Endothelial cell of umbilical vein (primary cell): ENCODE measurements around the gene HDAC3. TPM values are rescaled to one million over a fixed set of nuclear protein-coding genes. Genes with fewer than 3 reads are reported as not detected.

Experiments used
- BruUV-seq: library from RNA; stranded (reverse); fragments of 400-500 nt; replicated peaks from 2 replicates; lab custom pipeline; 2021; lab: Mats Ljungman, UMichigan
- CTCF ChIA-PET: fragments of 300-600, 350-600 bp; sonication (Branson Sonifier 250); formaldehyde crosslinking; loops from one replicate; lab custom pipeline; 2021; ENCODE audit warnings: antibody characterized with exemption, inconsistent platforms; lab: Charles Lee
- POLR2A ChIA-PET: fragments of 300-600, 350-600 bp; sonication (Branson Sonifier 250); formaldehyde crosslinking; loops from one replicate; lab custom pipeline; 2021; ENCODE audit warnings: antibody characterized with exemption, inconsistent platforms; lab: Charles Lee
- DNase-seq: peaks from one replicate; pipeline ENCODE4 v3.0.0-alpha.2; 2011; ENCODE audit warnings: low read depth, low spot score
- FAIRE-seq: peaks from 2 replicates; lab custom pipeline; 2011; peaks lifted over from hg19 to GRCh38; lab: Jason Lieb, UNC
- H2AFZ ChIP-seq: 2 replicates; pipeline ENCODE4 v1.6.0; 2012; ENCODE audit warnings: low read depth, low read length, control low read depth, inconsistent platforms
- H3K27ac ChIP-seq: 2 replicates; pipeline ENCODE4 v1.5.1; 2011; ENCODE audit warnings: low read depth, mild to moderate bottlenecking, control low read depth, low read length, moderate library complexity; ENCODE audit not compliant: insufficient read depth
- H3K27me3 ChIP-seq, 2 experiments: 2 replicates each; pipeline versions ENCODE4 v1.6.0 to v1.6.1; 2011; ENCODE audit warnings: low read length in 2 of 2, mixed read lengths in 1 of 2; ENCODE audit not compliant: control insufficient read depth in 2 of 2, insufficient read depth in 2 of 2
- H3K36me3 ChIP-seq, 2 experiments: 2 replicates in 1 of 2; 3 replicates in 1 of 2; pipeline ENCODE4 v1.5.1; 2011; ENCODE audit warnings: low read length in 2 of 2, mild to moderate bottlenecking in 1 of 2, moderate library complexity in 1 of 2; ENCODE audit not compliant: control insufficient read depth in 2 of 2, insufficient read depth in 2 of 2; ENCODE audit errors: extremely low read depth in 1 of 2
- H3K4me1 ChIP-seq: 3 replicates; pipeline ENCODE4 v1.5.1; 2011; ENCODE audit warnings: mild to moderate bottlenecking, low read length; ENCODE audit not compliant: control insufficient read depth, insufficient read depth; ENCODE audit errors: extremely low read depth
- H3K4me2 ChIP-seq: 2 replicates; pipeline ENCODE4 v1.6.1; 2011; ENCODE audit warnings: low read length, control low read depth, mixed read lengths; ENCODE audit not compliant: insufficient read depth
- H3K4me3 ChIP-seq, 3 experiments: fragments of 200-600 bp in 1 of 3; sonication (generic), shearing (Covaris generic) in 1 of 3; replicated peaks in 1 of 3; 2 replicates each; pipeline ENCODE4 v1.5.1; 2011 to 2016; ENCODE audit warnings: control low read depth in 3 of 3, low read length in 3 of 3, mild to moderate bottlenecking in 2 of 3, inconsistent platforms in 1 of 3, low read depth in 1 of 3, moderate library complexity in 1 of 3; ENCODE audit not compliant: insufficient read depth in 1 of 3
- H3K79me2 ChIP-seq: 2 replicates; pipeline ENCODE4 v1.6.0; 2012; ENCODE audit warnings: low read length, inconsistent platforms; ENCODE audit not compliant: control insufficient read depth, insufficient read depth
- H3K9ac ChIP-seq: replicated peaks from 2 replicates; pipeline ENCODE3; 2011; ENCODE audit warnings: low read length, control low read depth; ENCODE audit not compliant: insufficient read depth; ENCODE audit errors: extremely low read depth
- H3K9me1 ChIP-seq: replicated peaks from 3 replicates; pipeline ENCODE4 v1.6.0; 2011; ENCODE audit warnings: mild to moderate bottlenecking, low read length; ENCODE audit not compliant: control insufficient read depth, insufficient read depth; ENCODE audit errors: extremely low read depth
- H3K9me3 ChIP-seq: replicated peaks from 2 replicates; pipeline ENCODE4 v1.5.1; 2012; ENCODE audit warnings: low read length, inconsistent platforms; ENCODE audit not compliant: control insufficient read depth, insufficient read depth
- H4K20me1 ChIP-seq: replicated peaks from 2 replicates; pipeline ENCODE3; 2011; ENCODE audit warnings: mild to moderate bottlenecking, low read length; ENCODE audit not compliant: control insufficient read depth, insufficient read depth; ENCODE audit errors: extremely low read depth
- EZH2 ChIP-seq: IDR thresholded peaks from 2 replicates; pipeline ENCODE4 v1.6.1; 2012; ENCODE audit warnings: borderline replicate concordance, low read depth, mild to moderate bottlenecking, moderate library complexity, low read length, inconsistent platforms; ENCODE audit not compliant: severe bottlenecking
- FOS ChIP-seq: IDR thresholded peaks from 2 replicates; pipeline ENCODE4 v1.6.1; 2011; ENCODE audit warnings: mild to moderate bottlenecking, low read length, moderate library complexity, borderline replicate concordance; ENCODE audit not compliant: insufficient read depth
- JUN ChIP-seq: IDR thresholded peaks from 2 replicates; pipeline ENCODE4 v1.6.1; 2011; ENCODE audit warnings: borderline replicate concordance, low read depth; ENCODE audit not compliant: insufficient read length, insufficient read depth
- MYC ChIP-seq: IDR thresholded peaks from one replicate; pipeline ENCODE4 v1.6.1; 2011; ENCODE audit warnings: mild to moderate bottlenecking, low read depth, low read length
- POLR2A ChIP-seq: IDR thresholded peaks from 2 replicates; pipeline ENCODE4 v1.6.1; 2012; ENCODE audit warnings: low read depth, mild to moderate bottlenecking, control low read depth, low read length
- POLR2AphosphoS5 ChIP-seq: IDR thresholded peaks from 2 replicates; pipeline ENCODE4 v1.6.1; 2012; ENCODE audit warnings: low read depth, mild to moderate bottlenecking, control low read depth, low read length, moderate library complexity; ENCODE audit not compliant: insufficient read depth
- dilution Hi-C: fragments of 300-500 bp; cut with MboI; formaldehyde crosslinking; loops from one replicate; pipeline ENCODE4 v1.15.0; 2019; ENCODE audit warnings: low sequenced_read_pairs; ENCODE audit not compliant: extremely low pct_ligation_motif_present
- intact Hi-C: fragments of 100-400 bp; cut with micrococcal nuclease; formaldehyde crosslinking; loops from one replicate; pipeline ENCODE4 v1.10.0; 2022
- polyA plus RNA-seq, 4 experiments: library from polyadenylated mRNA; depleted of rRNA in 3 of 4; stranded (reverse) in 3 of 4; unstranded in 1 of 4; fragments of >200 nt; gene quantifications; 2 replicates each; pipeline versions ENCODE4 v1.2.1 to v1.2.3, GENCODE V29; 2011 to 2012; ENCODE audit warnings: missing spikeins in 1 of 4
- total RNA-seq: library from RNA; stranded (reverse); gene quantifications from 2 replicates; pipeline ENCODE4 v1.2.3, GENCODE V29; 2021

HDAC3 gene
- total and polyA plus RNA-seq, 2 donors (not counting 3 experiments of a cell fraction or from before 2014, with no cell fraction given): 58.5 to 75.5 TPM

DNA sequence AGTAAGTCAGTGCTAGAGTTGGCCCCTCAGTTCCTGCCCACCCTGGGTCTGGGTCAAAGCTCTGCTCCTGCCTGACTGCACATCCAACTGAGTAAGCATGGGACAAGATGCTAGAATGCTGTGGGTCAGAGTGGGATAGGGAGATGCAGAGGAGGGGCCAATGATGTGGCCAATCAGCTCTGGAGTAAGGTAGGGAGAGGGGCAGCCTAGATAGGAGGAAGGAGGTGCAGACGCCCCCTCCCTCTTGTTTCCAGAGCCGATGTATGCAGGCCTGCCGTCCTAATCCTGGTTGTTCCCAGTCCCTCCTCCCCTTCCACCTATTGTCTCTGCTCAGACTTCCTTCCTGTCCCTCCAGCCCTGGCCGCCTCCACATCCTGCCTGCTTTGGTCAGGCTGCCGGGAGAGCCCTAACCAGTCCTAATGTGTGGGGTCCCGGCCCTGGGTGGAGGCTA, 44.1 kb upstream of the HDAC3 start:
- Histone ChIP-seq H3K9me3 (no peaks in the 10 kb centered on the region), H3K4me2 (peak overlapping the region; percentile 81)
- TF ChIP-seq MYC (peak; percentile 1), JUN (no peak), POLR2A (peak; percentile 99), POLR2AphosphoS5 (peak; percentile 99)

DNA sequence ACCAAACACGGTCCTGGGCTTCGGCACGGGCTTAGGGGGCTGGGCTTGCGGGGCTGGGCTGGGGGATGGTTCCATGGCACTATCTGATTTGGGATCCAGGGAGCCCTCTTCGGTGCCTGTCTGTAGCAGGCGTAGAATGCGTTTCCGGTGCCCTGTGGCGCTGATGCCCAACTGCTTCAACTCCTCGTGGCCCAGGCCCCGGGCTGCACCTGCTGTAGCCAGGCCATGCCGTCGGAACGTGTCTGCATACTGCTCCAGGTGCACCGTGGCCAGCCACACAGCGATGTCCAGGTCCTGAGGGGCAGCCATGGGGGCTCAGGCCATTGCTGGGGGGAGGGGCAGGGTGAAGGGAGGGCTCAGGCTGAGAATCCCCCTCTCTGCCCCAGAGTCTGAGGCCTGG, 43.5 kb upstream of the HDAC3 start:
- Histone ChIP-seq H3K36me3 (peaks cover 3 to 4% of the 10 kb centered on the region in 2 experiments), H3K4me2 (peak overlapping the region; percentile 68), H3K9me3 (no peaks in the 10 kb centered on the region), H3K27ac (peak overlapping the region; percentile 100), H3K27me3 (no peaks in the 10 kb centered on the region), H2AFZ (no peak overlapping the region), H3K9ac (peak overlapping the region; percentile 75), H3K79me2 (peaks cover 44% of the 10 kb centered on the region), H3K9me1 (no peaks in the 10 kb centered on the region), H4K20me1 (no peaks in the 10 kb centered on the region), H3K4me1 (peaks cover 71% of the 10 kb centered on the region), H3K4me3 (peak overlapping the region; percentile 23 to 38 (median 31))
- POLR2A ChIA-PET: interaction anchor here (1.1 to 1.5 kb wide), 2 partner anchors 88 to 289 kb away, joined by 3 read pairs; partner anchors contain the start of gene RNF14
- DNase-seq: no peak
- dilution Hi-C loops (no loop called here), intact Hi-C loops (loop anchor here (2.0 to 5.0 kb wide), 4 partner anchors 137 to 617 kb away; partner anchors contain the start of gene GNPDA1)
- no peak for FAIRE-seq
- no TSS peak for BruUV-seq
- CTCF ChIA-PET: interaction anchor here (1.5 to 2.2 kb wide), 7 partner anchors 10 to 280 kb away, joined by 4 to 16 read pairs (median 6); partner anchors contain the start of gene DIAPH1
- no peak for TF ChIP-seq FOS
- TF ChIP-seq EZH2: no peak

More for the DNA sequence above, 44.1 kb upstream of the HDAC3 start:
- Histone ChIP-seq H3K4me3 (peak overlapping the region in 2 of 3 experiments; percentile 31 to 53), H4K20me1 (no peaks in the 10 kb centered on the region), H3K9me1 (no peaks in the 10 kb centered on the region), H3K27me3 (no peaks in the 10 kb centered on the region), H3K36me3 (peaks cover 3 to 4% of the 10 kb centered on the region in 2 experiments), H3K27ac (peak overlapping the region; percentile 100), H3K79me2 (peaks cover 42% of the 10 kb centered on the region), H3K9ac (peak overlapping the region; percentile 99), H3K4me1 (peaks cover 69% of the 10 kb centered on the region), H2AFZ (no peak overlapping the region)
- CTCF ChIA-PET: interaction anchor here (0.8 to 3.9 kb wide), 9 partner anchors 10 to 288 kb away, joined by 3 to 25 read pairs (median 6); partner anchors contain the start of genes DIAPH1, PCDH1 and RNF14
- no TSS peak for BruUV-seq
- intact Hi-C loops (loop anchor here (1.0 to 5.0 kb wide), 6 partner anchors 15 to 616 kb away; partner anchors contain the start of gene GNPDA1), dilution Hi-C loops (no loop called here)
- FAIRE-seq (peak; percentile 100), DNase-seq (peak; percentile 98)
- POLR2A ChIA-PET: interaction anchor here (1.1 to 1.5 kb wide), 3 partner anchors 89 to 288 kb away, joined by 3 read pairs; partner anchors contain the start of genes PCDH1 and RNF14
